C4-2B (cell line): Measurements from ENCODE around the gene RCVRN.

Experiments used
- ZFX ChIP-seq: fragments of 450-650 bp; IDR thresholded peaks from 2 replicates; pipeline ENCODE4 v1.6.1; 2017
- TF ChIP-seq, protein P1 (sequence below): fragments of 450-650 bp; conservative IDR thresholded peaks from 2 replicates; pipeline ENCODE4 v1.5.1; 2017; ENCODE audit warnings: mild to moderate bottlenecking

DNA sequence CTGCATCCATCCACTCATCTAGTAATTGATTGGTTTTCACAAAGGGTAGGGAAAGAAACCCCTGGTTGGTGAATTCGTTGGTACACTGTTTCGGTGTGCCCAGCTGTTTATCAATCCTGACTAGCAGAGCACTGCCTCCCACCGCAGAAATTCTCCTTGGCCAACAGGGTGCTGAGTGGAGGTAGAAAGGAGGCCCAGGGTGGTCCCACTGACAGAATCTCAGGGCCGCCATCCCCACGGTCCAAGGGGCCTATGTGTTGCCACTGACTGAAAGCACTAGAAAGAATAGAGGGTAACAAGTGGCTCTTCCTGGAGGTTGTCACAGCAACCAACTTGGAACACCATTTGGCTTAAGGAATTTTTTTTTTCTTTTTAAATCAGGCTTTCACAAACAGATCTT, 8.4 kb upstream of the RCVRN start:
- TF ChIP-seq, protein P1, sequence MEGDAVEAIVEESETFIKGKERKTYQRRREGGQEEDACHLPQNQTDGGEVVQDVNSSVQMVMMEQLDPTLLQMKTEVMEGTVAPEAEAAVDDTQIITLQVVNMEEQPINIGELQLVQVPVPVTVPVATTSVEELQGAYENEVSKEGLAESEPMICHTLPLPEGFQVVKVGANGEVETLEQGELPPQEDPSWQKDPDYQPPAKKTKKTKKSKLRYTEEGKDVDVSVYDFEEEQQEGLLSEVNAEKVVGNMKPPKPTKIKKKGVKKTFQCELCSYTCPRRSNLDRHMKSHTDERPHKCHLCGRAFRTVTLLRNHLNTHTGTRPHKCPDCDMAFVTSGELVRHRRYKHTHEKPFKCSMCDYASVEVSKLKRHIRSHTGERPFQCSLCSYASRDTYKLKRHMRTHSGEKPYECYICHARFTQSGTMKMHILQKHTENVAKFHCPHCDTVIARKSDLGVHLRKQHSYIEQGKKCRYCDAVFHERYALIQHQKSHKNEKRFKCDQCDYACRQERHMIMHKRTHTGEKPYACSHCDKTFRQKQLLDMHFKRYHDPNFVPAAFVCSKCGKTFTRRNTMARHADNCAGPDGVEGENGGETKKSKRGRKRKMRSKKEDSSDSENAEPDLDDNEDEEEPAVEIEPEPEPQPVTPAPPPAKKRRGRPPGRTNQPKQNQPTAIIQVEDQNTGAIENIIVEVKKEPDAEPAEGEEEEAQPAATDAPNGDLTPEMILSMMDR: no peak
- TF ChIP-seq ZFX: no peak
